ENCODE data around the gene ARHGEF1. TPM values are rescaled to one million over a fixed set of nuclear protein-coding genes. Genes with fewer than 3 reads are reported as not detected.

The ARHGEF1 gene
- 62.3 and 69.9 TPM in 2 replicates for total RNA-seq
- long read RNA-seq, partial matches to known transcripts: 1 of 2 reads
- long read RNA-seq, other reads (novel, unspliced or antisense): 1 of 2 reads

DNA sequence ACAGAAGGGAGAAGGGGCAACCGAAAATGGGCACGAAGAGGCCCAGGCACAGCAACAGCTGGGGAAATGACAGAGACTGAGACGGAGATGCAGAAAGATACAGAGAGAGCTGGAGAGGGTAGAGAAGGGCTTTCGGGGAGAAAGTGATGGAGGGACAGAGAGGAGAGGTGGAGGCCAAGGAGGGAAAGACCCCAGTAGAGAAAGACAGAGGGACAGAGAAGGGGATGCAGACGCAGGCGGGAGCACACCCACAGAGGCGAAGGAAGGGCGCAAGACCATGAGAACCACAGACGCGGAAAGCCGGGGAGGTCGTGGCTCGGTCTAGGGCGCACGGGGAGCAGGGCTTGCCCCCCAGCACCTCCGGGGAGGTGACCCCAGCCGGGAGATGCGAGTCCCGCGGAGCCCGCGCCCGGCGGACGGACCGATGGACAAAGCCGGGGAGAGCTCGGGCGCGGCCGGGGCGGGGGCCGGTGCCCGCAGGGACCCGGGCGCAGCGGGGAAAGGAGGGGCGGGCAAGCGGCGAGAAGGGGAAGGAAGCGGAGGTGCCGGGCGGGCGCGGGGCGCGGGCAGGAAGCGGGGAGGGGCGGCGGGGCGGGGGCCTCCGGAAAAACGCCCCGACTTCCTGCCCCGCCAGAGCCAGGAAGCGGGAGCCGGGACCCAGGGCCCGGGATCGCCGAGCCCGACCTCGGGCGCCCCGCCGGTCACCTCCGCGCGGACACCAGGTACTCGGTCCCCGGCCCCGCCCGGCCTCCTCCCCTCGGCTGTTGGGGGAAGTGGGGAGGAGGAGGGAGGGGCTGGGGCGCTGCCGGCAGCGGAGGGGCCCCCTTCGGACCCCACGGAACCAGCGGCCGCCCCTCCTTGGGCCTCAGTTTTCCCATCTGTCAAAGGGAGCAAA lies at the start of gene ARHGEF1:
Gene ARHGEF1, plus strand, starts transcription at position 617 of the 895 bp plus-strand sequence. CDS start 4,899 bp downstream, outside the sequence.
- peak within 1 kb of the TSS; percentile 6 for H3K27ac Mint-ChIP-seq (ENCODE audit: unreplicated experiment)
- peak within 1 kb of the TSS; percentile 98 for H3K4me3 Mint-ChIP-seq
- H3K36me3 Mint-ChIP-seq (ENCODE audit: low read depth): no peaks in the 10 kb centered on the region
- H3K27me3 Mint-ChIP-seq (ENCODE audit: low read depth): peaks cover 30% of the 10 kb centered on the region
- TF ChIP-seq, protein P1, sequence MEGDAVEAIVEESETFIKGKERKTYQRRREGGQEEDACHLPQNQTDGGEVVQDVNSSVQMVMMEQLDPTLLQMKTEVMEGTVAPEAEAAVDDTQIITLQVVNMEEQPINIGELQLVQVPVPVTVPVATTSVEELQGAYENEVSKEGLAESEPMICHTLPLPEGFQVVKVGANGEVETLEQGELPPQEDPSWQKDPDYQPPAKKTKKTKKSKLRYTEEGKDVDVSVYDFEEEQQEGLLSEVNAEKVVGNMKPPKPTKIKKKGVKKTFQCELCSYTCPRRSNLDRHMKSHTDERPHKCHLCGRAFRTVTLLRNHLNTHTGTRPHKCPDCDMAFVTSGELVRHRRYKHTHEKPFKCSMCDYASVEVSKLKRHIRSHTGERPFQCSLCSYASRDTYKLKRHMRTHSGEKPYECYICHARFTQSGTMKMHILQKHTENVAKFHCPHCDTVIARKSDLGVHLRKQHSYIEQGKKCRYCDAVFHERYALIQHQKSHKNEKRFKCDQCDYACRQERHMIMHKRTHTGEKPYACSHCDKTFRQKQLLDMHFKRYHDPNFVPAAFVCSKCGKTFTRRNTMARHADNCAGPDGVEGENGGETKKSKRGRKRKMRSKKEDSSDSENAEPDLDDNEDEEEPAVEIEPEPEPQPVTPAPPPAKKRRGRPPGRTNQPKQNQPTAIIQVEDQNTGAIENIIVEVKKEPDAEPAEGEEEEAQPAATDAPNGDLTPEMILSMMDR (conservative IDR thresholded peaks at IDR 0.05): no peak
- no peak for DNase-seq (ENCODE audit: low read depth, low spot score)
- peaks cover 36% of the 10 kb centered on the region for H3K4me1 Mint-ChIP-seq
- H3K9me3 Mint-ChIP-seq: no peaks in the 10 kb centered on the region

- Mint-ChIP-seq H3K4me3 (no peak overlapping the region), H3K27me3 (ENCODE audit: low read depth) (peaks cover 79% of the 10 kb centered on the region), H3K27ac (ENCODE audit: unreplicated experiment) (peak overlapping the region; percentile 27), H3K36me3 (ENCODE audit: low read depth) (no peaks in the 10 kb centered on the region), H3K4me1 (no peaks in the 10 kb centered on the region), H3K9me3 (no peaks in the 10 kb centered on the region)
- TF ChIP-seq, protein P1 (conservative IDR thresholded peaks at IDR 0.05): no peak
- DNase-seq (ENCODE audit: low read depth, low spot score): no peak
Measured at GRCh38 chr19:41837981-41838708, 44.8 kb upstream of the ARHGEF1 start.

DNA sequence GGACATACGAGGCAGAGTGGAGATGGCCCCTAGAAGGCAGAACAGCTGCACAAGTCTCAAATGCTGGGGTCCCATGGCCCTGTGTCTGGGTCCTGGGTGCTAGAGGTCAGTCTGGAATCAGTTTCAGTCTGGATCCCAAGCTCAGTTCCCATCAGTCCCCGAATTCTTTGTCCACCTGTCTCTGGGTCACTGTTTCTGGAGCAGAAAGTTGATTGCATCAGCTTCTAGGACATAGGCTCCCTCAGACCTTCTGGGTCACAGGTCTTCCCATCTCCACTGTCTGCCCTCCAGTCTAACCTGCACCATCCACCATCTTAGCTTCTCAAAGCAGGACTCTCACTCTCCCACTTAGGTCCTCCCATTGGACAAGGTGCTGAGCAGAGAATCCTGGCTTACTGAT lies 43.8 kb upstream of the ARHGEF1 start:
- TF ChIP-seq, protein P1 (conservative IDR thresholded peaks at IDR 0.05): no peak
- Mint-ChIP-seq H3K9me3 (no peaks in the 10 kb centered on the region), H3K27me3 (ENCODE audit: low read depth) (peaks cover 87% of the 10 kb centered on the region), H3K36me3 (ENCODE audit: low read depth) (no peaks in the 10 kb centered on the region), H3K4me3 (no peak overlapping the region), H3K27ac (ENCODE audit: unreplicated experiment) (no peak overlapping the region), H3K4me1 (no peaks in the 10 kb centered on the region)
- DNase-seq (ENCODE audit: low read depth, low spot score): no peak

- no peaks in the 10 kb centered on the region for H3K4me1 Mint-ChIP-seq
- TF ChIP-seq, protein P1 (conservative IDR thresholded peaks at IDR 0.05): no peak
Measured at GRCh38 chr19:41843371-41843770, 39.6 kb upstream of the ARHGEF1 start.

GRCh38 chr19:41844601-41845000 lies 38.4 kb upstream of the ARHGEF1 start, which contains the start of gene LYPD4:
Gene LYPD4, minus strand, starts transcription at chr19:41844683. Its CDS starts 5,398 bp downstream, at chr19:41839285.
- TF ChIP-seq, protein P1 (conservative IDR thresholded peaks at IDR 0.05): no peak
- no peak within 1 kb of the TSS for H3K27ac Mint-ChIP-seq (ENCODE audit: unreplicated experiment)
- no peak within 1 kb of the TSS for H3K4me3 Mint-ChIP-seq
- no peak for DNase-seq (ENCODE audit: low read depth, low spot score)
- peaks cover 83% of the 10 kb centered on the region for H3K27me3 Mint-ChIP-seq (ENCODE audit: low read depth)
- H3K36me3 Mint-ChIP-seq (ENCODE audit: low read depth): no peaks in the 10 kb centered on the region
- H3K9me3 Mint-ChIP-seq: no peaks in the 10 kb centered on the region
- no peaks in the 10 kb centered on the region for H3K4me1 Mint-ChIP-seq

More at GRCh38 chr19:41843371-41843770, 39.6 kb upstream of the ARHGEF1 start:
- DNase-seq (ENCODE audit: low read depth, low spot score): no peak
- H3K9me3 Mint-ChIP-seq: no peaks in the 10 kb centered on the region
- H3K36me3 Mint-ChIP-seq (ENCODE audit: low read depth): no peaks in the 10 kb centered on the region
- H3K27me3 Mint-ChIP-seq (ENCODE audit: low read depth): peaks cover 82% of the 10 kb centered on the region
- no peak overlapping the region for H3K4me3 Mint-ChIP-seq
- no peak overlapping the region for H3K27ac Mint-ChIP-seq (ENCODE audit: unreplicated experiment)
